ENCODE data around the gene RNF4.

RNF4 gene

GRCh38 chr4:2443956-2444740 is 24.8 kb upstream of the RNF4 start:
- in situ Hi-C loops (cut with HindIII; ENCODE audit: low sequenced_read_pairs), result no loop called here
- H3K4me3 ChIP-seq (ENCODE audit: low read depth, low read length), result no peak overlapping the region
- TF ChIP-seq CTCF (IDR thresholded peaks at IDR 0.05; ENCODE audit: low read depth, low read length, missing control alignments), result no peak
- no peak for DNase-seq (ENCODE audit: low read depth)

- no peak for TF ChIP-seq CTCF (IDR thresholded peaks at IDR 0.05; ENCODE audit: low read depth, low read length, missing control alignments)
- no peak overlapping the region for H3K4me3 ChIP-seq (ENCODE audit: low read depth, low read length)
- in situ Hi-C loops (cut with HindIII; ENCODE audit: low sequenced_read_pairs), result no loop called here
- DNase-seq (ENCODE audit: low read depth), result no peak
Measured at GRCh38 chr4:2445130-2445529, 23.8 kb upstream of the RNF4 start.

GRCh38 chr4:2445571-2445970 is 23.3 kb upstream of the RNF4 start:
- TF ChIP-seq CTCF (IDR thresholded peaks at IDR 0.05; ENCODE audit: low read depth, low read length, missing control alignments), result no peak
- in situ Hi-C loops (cut with HindIII; ENCODE audit: low sequenced_read_pairs), result no loop called here
- DNase-seq (ENCODE audit: low read depth), result no peak
- H3K4me3 ChIP-seq (ENCODE audit: low read depth, low read length), result no peak overlapping the region

GRCh38 chr4:2446656-2447564 is 22.0 kb upstream of the RNF4 start:
- TF ChIP-seq CTCF (IDR thresholded peaks at IDR 0.05; ENCODE audit: low read depth, low read length, missing control alignments), result no peak
- DNase-seq (ENCODE audit: low read depth), result no peak
- in situ Hi-C loops (cut with HindIII; ENCODE audit: low sequenced_read_pairs), result no loop called here
- H3K4me3 ChIP-seq (ENCODE audit: low read depth, low read length), result no peak overlapping the region

GRCh38 chr4:2448589-2448988 is 20.3 kb upstream of the RNF4 start:
- DNase-seq (ENCODE audit: low read depth), result no peak
- no peak for TF ChIP-seq CTCF (IDR thresholded peaks at IDR 0.05; ENCODE audit: low read depth, low read length, missing control alignments)
- in situ Hi-C loops (cut with HindIII; ENCODE audit: low sequenced_read_pairs), result no loop called here

GRCh38 chr4:2449051-2449450 is 19.9 kb upstream of the RNF4 start:
- H3K4me3 ChIP-seq (ENCODE audit: low read depth, low read length), result no peak overlapping the region
- no peak for DNase-seq (ENCODE audit: low read depth)
- no peak for TF ChIP-seq CTCF (IDR thresholded peaks at IDR 0.05; ENCODE audit: low read depth, low read length, missing control alignments)
- in situ Hi-C loops (cut with HindIII; ENCODE audit: low sequenced_read_pairs), result no loop called here

More at GRCh38 chr4:2448589-2448988, 20.3 kb upstream of the RNF4 start:
- no peak overlapping the region for H3K4me3 ChIP-seq (ENCODE audit: low read depth, low read length)

Measured in astrocyte of the cerebellum (primary cell).